GM12891 (cell line): ENCODE results near the gene PSMD11.

Experiments used
- DNase-seq: peaks from one replicate; pipeline ENCODE4 v3.0.0; 2011; ENCODE audit warnings: low spot score; ENCODE audit not compliant: insufficient read length
- FAIRE-seq: peaks from 2 replicates; lab custom pipeline; 2011; peaks lifted over from hg19 to GRCh38; lab: Jason Lieb, UNC
- PAX5 ChIP-seq: IDR thresholded peaks from 2 replicates; pipeline ENCODE4 v1.6.1; 2011; ENCODE audit warnings: low read length, moderate library complexity, mild to moderate bottlenecking; ENCODE audit not compliant: insufficient read depth, severe bottlenecking
- POLR2A ChIP-seq: IDR thresholded peaks from 2 replicates; pipeline ENCODE4 v1.6.1; 2011; ENCODE audit warnings: low read depth, low read length, control low read depth
- POLR2AphosphoS5 ChIP-seq: IDR thresholded peaks from 2 replicates; pipeline ENCODE4 v1.6.1; 2011; ENCODE audit warnings: low read depth, low read length, control low read depth
- POU2F2 ChIP-seq: IDR thresholded peaks from 2 replicates; pipeline ENCODE4 v1.6.1; 2011; ENCODE audit warnings: low read depth, mild to moderate bottlenecking, control low read depth, low read length, moderate library complexity
- SPI1 ChIP-seq: IDR thresholded peaks from 2 replicates; pipeline ENCODE4 v1.6.1; 2011; ENCODE audit warnings: low read depth, low read length, control low read depth
- TAF1 ChIP-seq: IDR thresholded peaks from 2 replicates; pipeline ENCODE4 v1.6.1; 2011; ENCODE audit warnings: low read depth, low read length, control low read depth

PSMD11 gene

DNA sequence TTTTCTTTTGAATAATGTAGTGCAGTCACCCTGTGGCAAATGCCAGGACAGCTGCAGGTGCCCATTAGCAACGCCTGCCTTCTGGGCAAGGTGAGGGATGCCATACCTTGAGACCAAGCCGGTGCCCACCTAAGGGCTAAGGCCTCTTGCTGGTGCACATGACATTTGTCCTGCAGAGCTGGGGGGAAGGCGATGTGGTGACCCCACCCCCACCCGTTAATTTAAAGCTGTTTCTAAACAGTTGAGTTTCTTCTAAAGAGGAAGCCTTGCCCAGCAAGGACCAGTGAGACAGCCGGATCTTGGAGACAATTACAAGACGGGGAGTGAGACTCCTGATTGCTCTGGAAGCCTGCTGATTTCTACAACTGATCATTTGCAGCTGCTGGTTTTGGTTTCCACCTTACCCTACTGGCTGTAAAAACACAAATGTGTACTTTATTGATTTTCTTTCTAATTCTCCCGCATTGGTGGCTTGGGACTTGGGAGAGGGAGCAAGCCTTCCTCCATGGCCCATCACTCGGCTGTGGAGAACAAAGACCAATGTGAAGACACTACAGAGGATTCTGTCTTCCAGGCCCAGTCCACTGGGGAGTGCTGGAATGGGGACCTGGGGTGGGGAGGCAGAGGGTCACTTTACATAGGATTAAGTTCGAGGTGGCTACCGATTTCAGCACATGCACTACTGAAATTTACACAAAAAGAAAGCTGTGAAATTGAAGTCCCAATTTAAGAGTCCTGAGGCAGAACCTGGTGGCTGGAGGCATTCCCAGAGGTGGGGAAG lies 45.2 kb downstream of the PSMD11 start:
- no peak for DNase-seq
- TF ChIP-seq POU2F2 (peak; percentile 60; the same call in 1 of the 2 replicates), SPI1 (peak; percentile 34), TAF1 (no peak)
- peak; percentile 26 for FAIRE-seq

DNA sequence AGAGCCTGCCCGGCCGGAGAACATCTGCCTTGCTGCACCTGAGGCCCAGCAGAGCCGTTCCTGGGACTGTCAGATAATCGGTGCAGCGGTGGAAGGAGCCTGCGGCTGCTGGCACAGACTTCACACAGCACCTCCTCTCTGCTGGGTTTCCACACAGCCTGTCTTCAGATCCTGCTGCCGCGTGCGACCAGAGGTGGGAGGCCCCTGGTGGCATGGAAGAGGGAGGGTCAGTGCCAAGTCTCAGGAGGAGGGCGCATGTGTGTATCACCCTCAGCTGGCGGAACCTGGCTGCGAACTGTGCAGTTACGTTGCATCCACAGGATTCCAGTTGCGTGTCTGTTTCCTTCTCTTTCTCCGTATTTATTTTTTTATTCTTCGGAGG lies 45.8 kb downstream of the PSMD11 start:
- TF ChIP-seq POLR2AphosphoS5 (peak; percentile 62), SPI1 (no peak)
- FAIRE-seq (peak; percentile 64), DNase-seq (no peak)

DNA sequence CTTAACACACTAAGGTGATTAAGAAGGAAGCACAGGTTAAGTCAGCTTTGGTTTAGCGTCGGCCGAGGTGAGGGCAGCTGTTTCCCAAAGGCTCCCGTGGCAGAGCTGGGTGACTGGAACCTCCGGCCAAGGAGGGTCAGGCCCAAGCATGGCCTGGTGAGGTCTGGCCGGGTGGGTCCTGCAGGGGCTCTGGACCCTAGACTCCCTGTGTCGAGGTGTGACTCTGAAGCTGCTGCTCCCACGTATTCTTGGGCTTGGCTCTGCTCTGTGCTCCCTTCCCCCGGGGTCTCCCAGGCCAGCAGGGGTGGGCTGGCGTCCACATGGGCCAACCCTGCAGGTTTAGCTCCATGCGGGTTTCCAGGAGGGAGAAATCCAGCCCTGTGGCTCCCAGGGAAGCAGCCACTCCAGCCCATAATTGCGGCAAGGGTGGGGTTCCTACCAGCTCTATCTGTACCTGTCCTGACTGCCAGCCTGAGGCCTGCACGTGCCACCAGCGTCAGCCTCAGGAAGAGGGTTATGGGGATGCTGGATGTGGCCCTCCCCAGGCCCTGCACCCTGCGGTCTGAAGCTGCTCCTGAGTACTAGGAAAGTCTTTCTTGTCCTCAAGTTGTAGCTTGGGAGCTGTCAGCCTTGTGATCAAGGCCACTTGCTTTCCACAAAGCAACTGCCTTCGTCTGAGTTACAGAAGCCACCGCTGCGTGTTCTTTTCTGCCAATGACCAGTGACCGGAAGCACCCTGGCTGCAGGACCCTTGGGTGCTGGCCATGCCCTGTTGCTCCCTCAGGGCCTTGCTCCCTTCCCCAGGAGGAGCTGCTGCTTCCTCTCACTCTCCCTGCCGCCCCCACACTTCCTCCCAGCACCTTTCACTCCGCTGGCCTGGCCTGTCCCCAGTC lies 47.3 kb downstream of the PSMD11 start:
- peak; percentile 92 for FAIRE-seq
- DNase-seq: no peak
- TF ChIP-seq POLR2AphosphoS5: peak; percentile 71
- TF ChIP-seq TAF1: no peak; the same call in 1 of the 2 replicates
- no peak for TF ChIP-seq PAX5
- TF ChIP-seq SPI1: peak; percentile 72
- TF ChIP-seq POLR2A: peak; percentile 73
- TF ChIP-seq POU2F2: no peak

DNA sequence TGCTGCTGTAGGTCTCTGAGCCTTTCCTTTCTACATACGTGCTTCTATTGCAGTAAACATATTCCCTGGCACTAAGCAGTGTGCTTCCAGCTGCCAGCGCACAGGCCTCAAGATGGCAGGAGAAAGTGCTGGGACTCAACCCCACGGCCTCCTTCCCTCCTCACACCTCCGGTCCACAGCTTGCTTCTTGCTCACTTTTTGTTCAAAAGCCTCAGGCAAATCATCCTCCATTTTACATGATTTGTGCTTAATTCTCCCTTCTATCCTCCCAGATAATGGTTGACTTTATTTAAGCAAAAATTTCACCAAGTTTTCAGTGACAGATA lies 47.9 kb downstream of the PSMD11 start:
- no peak for DNase-seq
- FAIRE-seq: no peak
- TF ChIP-seq PAX5 (no peak), SPI1 (no peak), POLR2AphosphoS5 (no peak), TAF1 (no peak), POLR2A (no peak), POU2F2 (no peak)

DNA sequence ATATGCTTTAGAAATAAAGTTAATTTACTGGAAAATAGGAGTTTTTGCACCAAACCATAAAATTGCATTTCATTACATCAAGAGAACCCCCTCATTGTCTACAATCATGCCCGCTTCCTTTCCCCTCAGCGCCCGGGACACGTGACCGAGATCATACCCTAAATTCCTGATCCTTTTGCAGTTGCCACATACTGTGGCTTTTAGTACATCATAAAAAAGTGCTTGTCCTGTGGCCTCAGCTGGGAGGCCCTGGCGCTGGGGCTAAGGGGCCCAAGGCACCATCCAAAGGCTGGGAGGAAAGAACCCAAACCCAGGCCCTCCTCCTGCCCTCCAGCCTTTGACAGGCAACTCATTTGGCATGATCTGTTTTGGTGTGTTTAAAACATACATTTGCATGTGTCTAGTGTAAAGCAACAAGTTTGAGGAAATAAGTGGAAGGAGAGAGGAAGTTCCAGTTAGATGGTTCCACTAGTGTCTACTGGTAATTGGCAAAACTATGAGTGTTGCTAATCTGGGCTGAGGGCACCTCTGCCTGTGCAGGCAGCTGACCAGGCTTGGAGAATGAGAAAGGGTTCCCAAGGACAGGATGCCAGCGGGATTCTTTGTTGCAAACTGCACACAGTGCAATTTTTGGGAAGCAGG lies 48.5 kb downstream of the PSMD11 start:
- FAIRE-seq: peak; percentile 86
- TF ChIP-seq POU2F2: no peak
- TF ChIP-seq SPI1: peak; percentile 42

DNA sequence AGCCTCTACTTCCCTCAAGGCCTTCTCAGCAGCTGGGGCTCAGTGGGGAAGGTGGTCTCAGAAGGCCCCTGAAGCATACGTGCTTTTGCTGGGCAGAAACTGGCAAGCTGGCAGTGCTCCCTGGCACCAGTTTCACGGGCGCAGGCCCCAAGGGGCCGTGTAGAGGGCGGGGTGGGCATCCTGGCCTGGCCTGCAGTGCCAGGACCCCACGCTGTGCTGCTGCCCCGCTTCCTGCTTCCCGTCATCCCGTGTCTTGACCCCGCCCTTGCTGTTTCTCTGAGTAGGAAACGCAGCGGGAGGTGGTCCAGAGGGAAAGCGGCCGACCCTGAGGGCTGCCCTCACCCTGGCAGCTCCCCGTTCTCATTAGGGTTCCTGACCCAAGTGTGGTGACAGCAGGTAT lies 49.3 kb downstream of the PSMD11 start:
- FAIRE-seq (peak; percentile 28), DNase-seq (no peak)
- TF ChIP-seq POU2F2 (no peak), SPI1 (no peak), POLR2AphosphoS5 (no peak), TAF1 (no peak), PAX5 (no peak), POLR2A (no peak)

More for the DNA sequence above, 48.5 kb downstream of the PSMD11 start:
- DNase-seq: no peak

DNA sequence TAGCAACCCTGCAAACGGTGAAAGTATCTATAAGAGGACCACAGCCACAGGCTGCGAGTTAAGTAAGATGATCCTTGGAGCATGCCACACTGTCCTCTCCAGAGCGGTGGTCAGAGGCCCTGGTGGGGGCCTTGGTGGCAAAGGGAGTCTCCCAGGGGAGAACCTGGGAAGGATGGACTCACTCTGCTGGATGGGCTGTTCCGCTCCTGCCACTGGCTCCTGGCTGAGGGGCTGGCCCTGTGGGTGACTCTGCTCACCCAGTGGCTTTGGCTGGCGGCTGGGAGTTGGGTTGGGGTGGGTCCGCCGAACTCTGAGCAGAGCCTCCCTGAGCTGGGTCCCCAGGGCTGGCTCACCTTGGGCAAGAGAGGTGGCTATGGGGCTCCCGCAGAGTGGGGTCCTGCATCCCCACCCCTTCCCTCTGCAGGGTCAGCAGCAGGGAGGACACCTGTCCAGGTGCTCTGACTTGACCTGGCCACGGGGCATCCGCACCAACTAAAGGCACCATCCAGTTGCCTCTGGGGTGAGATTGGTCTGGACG lies 49.7 kb downstream of the PSMD11 start:
- no peak for DNase-seq
- TF ChIP-seq POU2F2 (no peak), POLR2AphosphoS5 (no peak), POLR2A (no peak), PAX5 (no peak), SPI1 (no peak), TAF1 (no peak)
- FAIRE-seq: no peak

DNA sequence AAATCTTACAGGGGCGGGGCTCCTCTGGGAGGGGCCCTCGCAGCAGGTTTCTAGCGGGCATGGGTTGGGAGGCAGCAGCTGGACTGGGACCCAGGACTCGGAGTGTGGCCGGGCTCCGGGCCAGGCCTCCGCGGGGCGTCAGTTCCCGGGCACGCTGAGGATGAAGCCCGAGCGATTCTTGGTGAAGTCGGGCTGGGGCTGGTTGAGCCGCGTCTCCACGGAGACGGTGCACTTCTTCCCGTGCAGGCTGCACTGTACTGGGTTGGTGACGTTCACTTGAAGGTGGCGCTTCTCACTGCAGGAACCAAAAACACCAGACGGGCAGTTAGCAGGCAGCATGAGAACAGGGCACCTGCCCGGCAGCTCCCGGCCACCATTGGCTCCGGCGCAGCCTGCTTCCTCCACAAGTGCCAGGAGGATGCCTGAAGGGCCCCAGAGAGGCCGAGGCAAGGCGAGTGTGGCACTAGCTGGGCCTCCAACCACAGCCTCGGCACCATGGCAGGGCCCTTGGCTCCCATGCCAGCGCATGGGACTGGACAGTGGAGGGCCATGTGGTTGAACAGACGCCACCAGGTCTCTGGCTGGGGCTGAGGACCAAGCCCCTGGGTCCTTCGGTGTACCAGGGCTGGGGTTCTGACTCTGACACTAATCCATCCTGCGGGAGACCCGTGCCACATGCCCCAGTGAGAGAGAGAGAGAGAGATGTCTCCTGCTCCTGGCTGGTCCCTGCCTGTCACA lies 50.5 kb downstream of the PSMD11 start:
- no peak for TF ChIP-seq POU2F2
- DNase-seq: no peak
- FAIRE-seq: no peak
